Esophagus squamous epithelium (tissue), 4 donors: ENCODE results near the gene KMT2A.

Experiments
- POLR2A ChIP-seq, 4 donors: fragments of 450-650 bp; IDR thresholded peaks; one replicate each; pipeline ENCODE4 v1.6.1; 2017; ENCODE audit warnings: antibody characterized with exemption in 4 of 4, mild to moderate bottlenecking in 4 of 4, moderate library complexity in 3 of 4
- TF ChIP-seq, protein P1 (sequence below), 6 experiments: fragments of 450-650 bp in 4 of 6; fragments of 200-600 bp in 2 of 6; sonication (generic) in 2 of 6; IDR thresholded peaks; one replicate each; pipeline ENCODE4 v1.5.1; 2016 to 2019; ENCODE audit warnings: antibody characterized with exemption in 6 of 6, mild to moderate bottlenecking in 4 of 6, moderate library complexity in 4 of 6

DNA sequence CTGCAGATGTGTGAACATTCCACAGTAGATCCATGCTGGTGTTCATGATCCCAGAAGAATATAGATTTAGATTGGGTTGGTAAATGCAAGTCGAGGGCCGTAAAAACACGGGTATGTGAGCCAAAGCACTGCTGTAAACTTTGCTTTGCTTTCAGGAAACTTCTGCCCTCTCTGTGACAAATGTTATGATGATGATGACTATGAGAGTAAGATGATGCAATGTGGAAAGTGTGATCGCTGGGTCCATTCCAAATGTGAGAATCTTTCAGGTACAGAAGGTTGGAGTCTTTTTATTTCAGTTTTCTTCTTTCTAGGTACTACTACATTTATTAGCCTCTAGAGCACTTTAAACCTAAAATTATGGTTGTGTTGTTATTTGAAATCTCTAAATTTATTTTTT is 54.7 kb downstream of the KMT2A start:
- TF ChIP-seq, protein P1, sequence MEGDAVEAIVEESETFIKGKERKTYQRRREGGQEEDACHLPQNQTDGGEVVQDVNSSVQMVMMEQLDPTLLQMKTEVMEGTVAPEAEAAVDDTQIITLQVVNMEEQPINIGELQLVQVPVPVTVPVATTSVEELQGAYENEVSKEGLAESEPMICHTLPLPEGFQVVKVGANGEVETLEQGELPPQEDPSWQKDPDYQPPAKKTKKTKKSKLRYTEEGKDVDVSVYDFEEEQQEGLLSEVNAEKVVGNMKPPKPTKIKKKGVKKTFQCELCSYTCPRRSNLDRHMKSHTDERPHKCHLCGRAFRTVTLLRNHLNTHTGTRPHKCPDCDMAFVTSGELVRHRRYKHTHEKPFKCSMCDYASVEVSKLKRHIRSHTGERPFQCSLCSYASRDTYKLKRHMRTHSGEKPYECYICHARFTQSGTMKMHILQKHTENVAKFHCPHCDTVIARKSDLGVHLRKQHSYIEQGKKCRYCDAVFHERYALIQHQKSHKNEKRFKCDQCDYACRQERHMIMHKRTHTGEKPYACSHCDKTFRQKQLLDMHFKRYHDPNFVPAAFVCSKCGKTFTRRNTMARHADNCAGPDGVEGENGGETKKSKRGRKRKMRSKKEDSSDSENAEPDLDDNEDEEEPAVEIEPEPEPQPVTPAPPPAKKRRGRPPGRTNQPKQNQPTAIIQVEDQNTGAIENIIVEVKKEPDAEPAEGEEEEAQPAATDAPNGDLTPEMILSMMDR (IDR thresholded peaks at IDR 0.05): no peak
- TF ChIP-seq POLR2A (IDR thresholded peaks at IDR 0.05): no peak
